GM23248 (cell line): ENCODE results near the gene CEMIP. TPM values are rescaled to one million over a fixed set of nuclear protein-coding genes. Genes with fewer than 3 reads are reported as not detected.

Source experiments
- DNase-seq: peaks from one replicate; pipeline ENCODE4 v3.0.0-alpha.2; 2015
- H2AFZ ChIP-seq: fragments of 200-600 bp; sonication (generic); 2 replicates; pipeline ENCODE4 v1.6.1; 2016; ENCODE audit warnings: antibody characterized with exemption
- H3F3A ChIP-seq: fragments of 200-600 bp; sonication (generic); 2 replicates; pipeline ENCODE4 v1.6.1; 2016; ENCODE audit warnings: mild to moderate bottlenecking, antibody characterized with exemption, mixed run types; ENCODE audit not compliant: insufficient read depth
- H3K27ac ChIP-seq: fragments of 200-600 bp; sonication (generic); 2 replicates; pipeline ENCODE4 v1.5.1; 2016; ENCODE audit warnings: mild to moderate bottlenecking
- H3K27me3 ChIP-seq: fragments of 200-600 bp; sonication (generic); replicated peaks from 2 replicates; pipeline ENCODE4 v1.6.1; 2016; ENCODE audit warnings: mild to moderate bottlenecking; ENCODE audit not compliant: insufficient read depth
- H3K36me3 ChIP-seq: fragments of 200-600 bp; sonication (generic); 2 replicates; pipeline ENCODE4 v1.6.1; 2016; ENCODE audit warnings: low read depth, mild to moderate bottlenecking
- H3K4me1 ChIP-seq: fragments of 200-600 bp; sonication (generic); 2 replicates; pipeline ENCODE4 v1.6.1; 2016; ENCODE audit warnings: mild to moderate bottlenecking; ENCODE audit not compliant: insufficient read depth
- H3K4me2 ChIP-seq: fragments of 200-600 bp; sonication (generic); one replicate; pipeline ENCODE4 v1.6.1; 2016; ENCODE audit warnings: mild to moderate bottlenecking; ENCODE audit not compliant: unreplicated experiment
- H3K4me3 ChIP-seq: fragments of 200-600 bp; sonication (generic); 2 replicates; pipeline ENCODE4 v1.5.1; 2016; ENCODE audit warnings: mild to moderate bottlenecking
- H3K79me2 ChIP-seq: fragments of 200-600 bp; sonication (generic); 2 replicates; pipeline ENCODE4 v1.6.1; 2016; ENCODE audit warnings: mild to moderate bottlenecking; ENCODE audit not compliant: insufficient read depth
- H3K9ac ChIP-seq: fragments of 200-600 bp; sonication (generic); 2 replicates; pipeline ENCODE4 v1.6.1; 2016; ENCODE audit warnings: mild to moderate bottlenecking
- H3K9me2 ChIP-seq: fragments of 200-600 bp; sonication (generic); 2 replicates; pipeline ENCODE4 v1.6.1; 2016; ENCODE audit warnings: mixed run types, mild to moderate bottlenecking, moderate library complexity; ENCODE audit not compliant: insufficient read depth
- H3K9me3 ChIP-seq: fragments of 200-600 bp; sonication (generic); one replicate; pipeline ENCODE4 v1.6.1; 2017; ENCODE audit warnings: low read depth
- H4K20me1 ChIP-seq: fragments of 200-600 bp; sonication (generic); 2 replicates; pipeline ENCODE4 v1.6.0; 2016; ENCODE audit not compliant: insufficient read depth
- EZH2 ChIP-seq: fragments of 200-600 bp; sonication (generic); IDR thresholded peaks from 2 replicates; pipeline ENCODE4 v1.6.1; 2018; ENCODE audit warnings: antibody characterized with exemption, mild to moderate bottlenecking; ENCODE audit not compliant: insufficient read depth, poor library complexity, severe bottlenecking
- EZH2phosphoT487 ChIP-seq: fragments of 200-600 bp; sonication (generic); IDR thresholded peaks from 2 replicates; pipeline ENCODE4 v1.6.1; 2018; ENCODE audit warnings: antibody characterized with exemption, moderate library complexity, mild to moderate bottlenecking, low read depth; ENCODE audit not compliant: insufficient read depth
- WGBS, 2 experiments: methylation state at CpG; one replicate each; pipeline ENCODE4 v1.1.6; 2015 to 2017; ENCODE audit warnings: low lambda C conversion rate in 2 of 2, low coverage in 1 of 2; ENCODE audit errors: missing lambda C conversion rate in 2 of 2; 5-methylcytosine and 5-hydroxymethylcytosine counted together
- in situ Hi-C: fragments of 300-500 bp; cut with MboI; formaldehyde crosslinking; loops from 2 replicates; pipeline ENCODE4 v1.15.0; 2020
- polyA plus RNA-seq: library from polyadenylated mRNA; unstranded; fragments of >200 nt; fragmentation: Nextera tagmentation; extraction: Ambion mirVana; gene quantifications from 2 replicates; pipeline ENCODE4 v1.2.1, GENCODE V29; 2016
- total RNA-seq: library from RNA; depleted of rRNA; stranded (reverse); fragments of >200 nt; shearing (Covaris generic); gene quantifications from 2 replicates; pipeline ENCODE4 v1.2.3, GENCODE V29; 2014

The CEMIP gene
- total and polyA plus RNA-seq, 2 experiments from 2014 or later: 134 to 213 TPM

DNA sequence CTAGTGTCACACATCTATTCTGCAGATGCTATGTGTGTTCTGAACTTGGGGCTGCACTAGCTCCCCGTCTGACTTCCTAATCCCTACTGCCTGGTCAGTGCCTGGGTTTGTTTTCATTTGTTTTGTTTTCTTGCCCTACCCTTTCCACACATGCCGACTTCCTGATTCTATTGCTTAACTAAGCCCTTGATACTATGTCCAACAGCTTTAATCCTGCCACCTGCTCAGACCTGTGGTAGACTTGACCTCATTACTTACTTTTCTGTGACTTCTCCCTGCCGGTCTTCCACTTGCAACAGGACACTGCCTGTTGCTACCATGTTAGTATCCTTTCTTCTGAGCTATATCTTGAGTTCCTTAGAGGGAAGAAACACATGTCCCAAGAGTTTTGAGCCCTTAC is 39.3 kb upstream of the CEMIP start:
- H4K20me1 ChIP-seq: no peaks in the 10 kb centered on the region
- peaks cover 7% of the 10 kb centered on the region for H3K4me1 ChIP-seq
- H3K9me3 ChIP-seq: no peaks in the 10 kb centered on the region
- H3K4me3 ChIP-seq: no peak overlapping the region
- H3K27ac ChIP-seq: no peak overlapping the region
- no peak overlapping the region for H3K4me2 ChIP-seq
- peaks cover 90% of the 10 kb centered on the region for H3K79me2 ChIP-seq
- no peak for DNase-seq
- no peak overlapping the region for H2AFZ ChIP-seq
- TF ChIP-seq EZH2: no peak
- TF ChIP-seq EZH2phosphoT487: no peak
- H3F3A ChIP-seq: peaks cover under 1% of the 10 kb centered on the region; the same call in 1 of the 2 replicates
- 96 to 98% methylated on average over 3 of the region's 3 CpGs for WGBS, 2 experiments
- no peaks in the 10 kb centered on the region for H3K9me2 ChIP-seq
- H3K27me3 ChIP-seq: no peaks in the 10 kb centered on the region
- in situ Hi-C loops: no loop called here
- no peak overlapping the region for H3K9ac ChIP-seq
- H3K36me3 ChIP-seq: no peaks in the 10 kb centered on the region

DNA sequence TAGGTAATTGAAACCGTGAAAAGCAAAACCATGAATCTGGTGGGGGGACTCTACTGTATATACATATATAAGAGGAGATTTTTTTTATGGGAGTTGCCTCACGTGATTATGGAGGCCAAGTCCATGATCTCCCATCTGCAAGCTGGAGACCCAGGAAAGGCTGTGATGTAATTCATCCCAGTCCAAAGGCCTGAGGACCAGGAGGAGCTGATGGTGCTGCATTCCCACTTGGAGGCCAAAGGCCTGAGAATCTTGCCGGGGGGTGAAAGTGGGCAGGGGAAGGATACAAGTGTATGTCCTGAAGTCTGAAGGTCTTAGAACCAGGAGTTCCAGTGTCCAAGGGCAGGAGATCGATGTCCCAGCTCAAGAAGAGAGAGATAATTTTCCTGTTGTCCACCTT is 37.1 kb upstream of the CEMIP start:
- TF ChIP-seq EZH2 (no peak), EZH2phosphoT487 (no peak)
- 92 to 97% methylated on average over 3 to 4 of the region's 4 CpGs for WGBS, 2 experiments
- H3K79me2 ChIP-seq: peaks cover 83% of the 10 kb centered on the region

DNA sequence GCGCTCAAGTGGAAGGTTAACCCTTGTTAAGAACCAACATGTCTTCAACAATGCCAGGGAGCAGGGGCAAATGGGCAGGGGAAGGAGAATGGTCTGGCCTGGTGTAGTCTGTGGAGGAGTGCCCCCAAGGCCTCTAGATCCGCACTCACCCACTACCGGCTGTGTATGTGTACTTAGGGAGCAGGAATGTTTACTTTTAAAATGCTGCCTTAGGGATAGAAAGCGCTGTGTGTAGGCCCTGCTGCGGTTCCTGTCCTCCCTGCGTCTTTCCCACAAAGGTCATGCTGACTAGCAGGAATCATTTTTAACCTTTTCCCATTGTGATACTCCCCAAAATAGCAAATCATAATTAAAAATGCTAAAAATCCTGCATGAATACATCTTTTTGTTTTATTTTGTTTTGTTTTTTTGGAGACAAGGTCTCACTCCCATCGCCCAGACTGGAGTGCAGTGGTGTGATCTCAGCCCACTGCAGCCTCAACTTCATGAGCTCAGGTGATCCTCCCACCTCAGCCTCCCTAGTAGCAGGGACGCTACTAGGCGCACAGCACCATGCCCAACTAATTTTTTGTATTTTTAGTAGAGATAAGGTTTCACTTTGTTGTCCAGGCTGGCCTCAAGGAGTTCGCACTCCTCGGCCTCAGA is 35.9 kb upstream of the CEMIP start:
- H2AFZ ChIP-seq: no peak overlapping the region
- in situ Hi-C loops: no loop called here
- H3K27ac ChIP-seq: no peak overlapping the region

More for the DNA sequence above, 37.1 kb upstream of the CEMIP start:
- Histone ChIP-seq H3K4me3 (no peak overlapping the region), H3K4me2 (no peak overlapping the region), H3K9ac (no peak overlapping the region), H3K9me2 (no peaks in the 10 kb centered on the region), H3K27me3 (no peaks in the 10 kb centered on the region), H3K4me1 (peaks cover 15% of the 10 kb centered on the region), H3F3A (peaks cover 20% of the 10 kb centered on the region), H3K27ac (no peak overlapping the region), H2AFZ (no peak overlapping the region), H4K20me1 (no peaks in the 10 kb centered on the region), H3K9me3 (no peaks in the 10 kb centered on the region), H3K36me3 (no peaks in the 10 kb centered on the region)
- DNase-seq: no peak
- in situ Hi-C loops: no loop called here

DNA sequence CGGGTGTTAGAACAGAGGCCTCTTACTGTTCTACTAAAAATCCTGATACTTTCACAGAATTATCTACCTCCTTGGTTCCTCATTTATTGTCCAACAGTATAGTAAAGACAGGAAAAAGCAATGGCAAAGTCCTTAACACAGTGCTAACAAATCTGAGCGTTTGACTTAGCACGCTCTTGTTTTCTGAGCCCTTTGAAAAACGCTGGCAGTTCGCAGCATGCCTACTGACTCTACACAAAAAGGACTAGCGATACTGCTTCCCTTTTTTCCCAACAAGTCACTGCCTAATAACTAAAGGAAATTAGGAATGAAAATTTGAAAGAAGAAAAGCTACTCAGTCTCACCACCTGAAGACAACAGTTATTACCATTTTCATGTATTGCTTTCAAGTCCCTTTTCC is 34.8 kb upstream of the CEMIP start:
- Histone ChIP-seq H3K4me1 (peaks cover 15% of the 10 kb centered on the region), H3K79me2 (peaks cover 84% of the 10 kb centered on the region), H3K4me3 (no peak overlapping the region), H2AFZ (peak overlapping the region; percentile 1; the same call in 1 of the 2 replicates), H3K4me2 (peak overlapping the region; percentile 59), H3F3A (peaks cover 20% of the 10 kb centered on the region), H3K9me3 (no peaks in the 10 kb centered on the region), H3K27ac (peak overlapping the region; percentile 69), H4K20me1 (no peaks in the 10 kb centered on the region), H3K9ac (peak overlapping the region; percentile 19; the same call in 1 of the 2 replicates), H3K36me3 (no peaks in the 10 kb centered on the region), H3K27me3 (no peaks in the 10 kb centered on the region), H3K9me2 (no peaks in the 10 kb centered on the region)
- in situ Hi-C loops: no loop called here
- TF ChIP-seq EZH2: no peak
- TF ChIP-seq EZH2phosphoT487: no peak
- WGBS, 2 experiments: 93 to 97% methylated on average over 6 of the region's 6 CpGs
- no peak for DNase-seq

More for the DNA sequence above, 35.9 kb upstream of the CEMIP start:
- WGBS, 2 experiments: 97 to 98% methylated on average over 11 of the region's 11 CpGs
- H3K9ac ChIP-seq: no peak overlapping the region
- H3K27me3 ChIP-seq: no peaks in the 10 kb centered on the region
- no peak overlapping the region for H3K4me3 ChIP-seq
- H3F3A ChIP-seq: peaks cover 20% of the 10 kb centered on the region
- H3K9me2 ChIP-seq: no peaks in the 10 kb centered on the region
- H3K4me2 ChIP-seq: no peak overlapping the region
- no peaks in the 10 kb centered on the region for H3K36me3 ChIP-seq
- DNase-seq: no peak
- H3K4me1 ChIP-seq: peaks cover 15% of the 10 kb centered on the region
- no peaks in the 10 kb centered on the region for H4K20me1 ChIP-seq
- no peaks in the 10 kb centered on the region for H3K9me3 ChIP-seq
- H3K79me2 ChIP-seq: peaks cover 83% of the 10 kb centered on the region
- no peak for TF ChIP-seq EZH2phosphoT487
- no peak for TF ChIP-seq EZH2
